ENCODE results near the gene GJB5.
A peak's percentile ranks its signal among the peaks of the same experiment; 100 is the strongest.

- TF ChIP-seq CTCF (IDR thresholded peaks at IDR 0.05), result peak; percentile 82
- no peak for TF ChIP-seq EZH2 (IDR thresholded peaks at IDR 0.05; ENCODE audit: borderline replicate concordance, insufficient read depth, low read depth, low read length, poor library complexity, severe bottlenecking)
These were observed 31.9 kb downstream of the GJB5 start for GRCh38 chr1:34786521-34787325.

All from B cell (primary cell).